Endometrial microvascular endothelial cells (primary cell): Measurements from ENCODE around the gene FANCD2. TPM values are rescaled to one million over a fixed set of nuclear protein-coding genes. Genes with fewer than 3 reads are reported as not detected.
"Not testable (repeated sequence)": the region's sequence is repeated elsewhere in the genome, so short reads cannot be mapped to it uniquely, and the experiment has no call there.

Source experiments
- in situ Hi-C: cut with HindIII; loops from 2 replicates; pipeline ENCODE4 v1.10.0; 2017; ENCODE audit warnings: low sequenced_read_pairs, low pct_unique_long_range_greater_than_20kb; ENCODE audit errors: inconsistent ontology term
- total RNA-seq: library from RNA; depleted of rRNA; stranded (reverse); fragments of >200 nt; gene quantifications from one replicate; pipeline ENCODE4 v1.2.3, GENCODE V29; 2015; ENCODE audit errors: inconsistent ontology term

FANCD2 gene
- total RNA-seq, 1 donor from 2014 or later, result 71.3 TPM

- in situ Hi-C loops, result no loop called here
These were observed 15.3 kb upstream of the FANCD2 start for GRCh38 chr3:10010878-10011465.

- in situ Hi-C loops, result no loop called here
These were observed 14.6 kb upstream of the FANCD2 start for GRCh38 chr3:10011631-10012030.

- in situ Hi-C loops, result no loop called here
These were observed 14.1 kb upstream of the FANCD2 start for GRCh38 chr3:10012106-10012505.

- in situ Hi-C loops, result no loop called here
These were observed 10.8 kb upstream of the FANCD2 start for GRCh38 chr3:10015461-10015904.

GRCh38 chr3:10017636-10018292, 8.5 kb upstream of the FANCD2 start:
- in situ Hi-C loops, result no loop called here

- in situ Hi-C loops, result not testable (repeated sequence)
These were observed 7.4 kb upstream of the FANCD2 start for GRCh38 chr3:10018806-10019205.

GRCh38 chr3:10019326-10019725, 6.9 kb upstream of the FANCD2 start:
- in situ Hi-C loops, result no loop called here

- in situ Hi-C loops, result no loop called here
These were observed 4.1 kb upstream of the FANCD2 start for GRCh38 chr3:10021856-10022775.

- in situ Hi-C loops, result no loop called here
These were observed 2.5 kb upstream of the FANCD2 start for GRCh38 chr3:10023587-10024310.

DNA sequence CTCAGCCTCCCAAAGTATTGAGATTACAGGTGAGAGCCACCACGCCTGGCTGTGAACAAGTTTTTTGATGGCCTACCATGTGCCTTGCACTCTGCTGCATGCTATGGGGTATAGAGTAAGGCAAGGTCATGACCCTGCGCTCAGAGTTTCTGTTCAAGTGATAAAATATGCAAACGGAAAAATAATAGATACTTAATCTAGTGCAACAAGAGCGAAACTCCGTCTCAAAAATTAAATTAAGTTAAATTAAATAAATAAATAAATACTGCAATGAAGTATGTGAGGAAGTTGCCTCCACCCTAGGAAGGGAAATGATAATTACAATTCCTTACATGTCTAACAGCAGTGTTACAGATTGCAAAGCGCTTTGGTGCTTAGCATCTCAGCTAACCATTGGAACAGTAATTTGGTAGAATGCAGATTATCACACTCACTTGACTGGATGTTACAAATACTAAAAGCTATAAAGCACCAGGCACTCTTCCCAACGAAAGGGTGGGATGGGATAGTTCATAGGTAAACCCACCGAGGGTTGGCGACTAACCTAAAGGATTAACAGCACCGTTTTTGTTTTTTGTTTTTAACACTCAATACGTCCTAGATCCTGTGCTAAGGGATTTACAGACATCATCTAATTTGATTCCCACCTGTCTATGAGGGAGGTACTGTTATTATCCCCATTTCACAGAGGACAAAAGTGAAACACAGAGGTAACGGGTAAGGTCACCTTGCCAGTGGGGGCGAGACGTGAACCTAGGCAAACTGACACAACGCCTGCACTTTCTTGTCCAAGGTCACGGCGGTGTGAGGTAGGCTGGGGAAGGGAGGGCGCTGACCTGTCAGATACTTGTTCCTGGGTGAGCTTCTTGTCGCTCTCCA, 793 bp upstream of the FANCD2 start:
- in situ Hi-C loops, result no loop called here

DNA sequence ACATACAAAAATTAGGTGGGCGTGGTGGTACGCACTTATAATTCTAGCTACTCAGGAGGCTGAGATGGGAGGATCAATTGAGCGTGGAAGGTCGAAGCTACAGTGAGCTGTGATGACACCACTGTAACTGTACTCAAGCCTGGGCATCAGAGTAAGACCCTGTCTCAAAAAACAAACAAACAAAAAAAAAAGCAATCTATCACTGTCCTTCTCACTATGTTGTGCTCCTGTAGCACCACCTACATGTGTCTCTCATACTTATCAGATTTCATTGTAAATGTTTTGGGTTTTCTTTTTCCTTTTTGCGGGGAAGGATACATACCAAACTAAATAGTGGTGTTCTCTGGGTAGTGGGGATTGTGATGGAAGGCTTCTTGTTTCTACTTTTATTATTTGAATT, 14.8 kb downstream of the FANCD2 start:
- in situ Hi-C loops, result no loop called here

- in situ Hi-C loops, result no loop called here
These were observed 21.6 kb downstream of the FANCD2 start for GRCh38 chr3:10047876-10048275.

DNA sequence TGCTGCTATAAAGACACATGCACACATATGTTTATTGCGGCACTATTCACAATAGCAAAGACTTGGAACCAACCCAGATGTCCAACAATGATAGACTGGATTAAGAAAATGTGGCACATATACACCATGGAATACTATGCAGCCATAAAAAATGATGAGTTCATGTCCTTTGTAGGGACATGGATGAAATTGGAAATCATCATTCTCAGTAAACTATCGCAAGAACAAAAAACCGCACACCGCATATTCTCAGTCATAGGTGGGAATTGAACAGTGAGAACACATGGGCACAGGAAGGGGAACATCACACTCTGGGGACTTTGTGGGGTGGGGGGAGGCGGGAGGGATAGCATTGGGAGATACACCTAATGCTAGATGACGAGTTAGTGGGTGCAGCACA, 26.8 kb downstream of the FANCD2 start:
- in situ Hi-C loops, result not testable (repeated sequence)

DNA sequence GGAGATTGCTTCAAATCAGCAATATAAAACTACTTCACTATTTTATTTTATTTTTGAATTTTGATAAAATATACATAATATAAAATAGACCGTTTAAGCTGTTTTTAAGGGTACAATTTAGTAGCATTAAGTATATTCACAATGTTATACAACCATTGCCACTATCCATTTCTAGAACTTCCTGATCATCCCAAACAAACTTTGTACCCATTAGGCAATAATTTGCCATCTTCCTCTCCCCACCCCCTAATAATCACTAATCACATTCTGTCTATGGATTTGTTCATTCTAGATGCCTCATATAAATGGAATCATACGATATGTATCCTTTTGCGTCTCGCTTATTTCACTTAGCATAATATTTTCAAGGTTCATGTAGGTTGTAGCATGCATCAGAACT, 28.9 kb downstream of the FANCD2 start:
- in situ Hi-C loops, result no loop called here

GRCh38 chr3:10070077-10070476, 43.8 kb downstream of the FANCD2 start:
- in situ Hi-C loops, result not testable (repeated sequence)

DNA sequence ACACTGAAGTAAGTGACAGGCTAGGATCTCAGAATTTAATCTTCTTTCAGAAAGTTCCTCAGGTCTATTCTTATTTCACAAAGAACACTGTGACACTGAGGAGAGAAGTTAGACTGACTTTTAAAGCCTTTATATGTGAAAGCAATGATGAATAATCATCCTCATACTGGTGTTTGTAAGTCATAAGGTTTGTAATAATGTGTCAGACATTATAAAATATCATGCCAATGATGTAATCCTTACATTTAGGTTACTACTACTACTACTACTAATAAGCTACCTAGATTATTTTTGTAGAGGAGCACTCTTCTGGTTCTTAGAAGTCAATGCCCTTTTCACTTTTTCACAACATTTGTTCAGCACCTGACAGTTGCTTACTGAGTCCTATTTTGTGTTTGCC, 48.4 kb downstream of the FANCD2 start:
- in situ Hi-C loops, result no loop called here

DNA sequence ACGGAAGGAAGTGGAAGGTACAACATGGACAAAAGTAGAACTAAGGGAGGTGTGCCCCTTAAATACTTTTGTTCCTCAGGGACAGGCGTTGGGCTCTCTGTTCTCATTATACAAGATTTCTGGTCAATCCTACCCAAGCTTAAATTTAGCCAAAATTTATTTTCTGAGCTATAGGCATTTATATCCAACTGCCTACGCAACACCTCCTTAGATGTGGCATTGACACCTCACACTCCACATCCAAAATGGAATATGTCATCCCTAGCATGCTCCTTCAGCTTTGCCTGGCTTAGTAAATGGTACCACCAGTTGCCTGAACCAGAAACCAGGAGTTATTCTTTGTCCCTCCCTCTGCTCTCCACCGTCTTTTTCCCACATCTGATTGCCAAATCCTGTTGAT, 55.6 kb downstream of the FANCD2 start:
- in situ Hi-C loops, result no loop called here

DNA sequence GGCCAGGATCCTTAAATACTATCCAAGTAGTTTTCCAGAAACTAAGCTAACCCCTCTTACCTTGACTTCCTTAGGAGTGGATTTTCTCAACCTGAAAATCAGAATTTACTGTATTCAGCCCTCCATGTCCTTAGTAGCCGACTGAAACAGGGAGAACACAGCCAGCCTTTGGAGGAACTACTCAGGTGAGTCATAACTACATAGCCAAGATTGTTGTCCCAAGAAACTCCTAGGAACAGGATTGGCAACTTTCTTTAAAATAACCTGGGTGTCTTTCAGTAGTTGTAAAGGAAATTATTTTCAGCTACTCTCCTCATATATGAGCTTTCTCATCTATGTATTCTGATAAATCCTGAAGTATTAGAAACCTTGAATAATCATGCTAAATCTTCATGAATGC, 59.5 kb downstream of the FANCD2 start:
- in situ Hi-C loops, result no loop called here
